HG02763 (cell line): ENCODE results near the gene ACO2.

Experiments used
- ATAC-seq: cut with Tn5 transposase; IDR thresholded peaks from one replicate; pipeline ENCODE4 v1.9.1; 2021; ENCODE audit warnings: mild to moderate bottlenecking, moderate library complexity; ENCODE audit not compliant: unreplicated experiment

ACO2 gene

DNA sequence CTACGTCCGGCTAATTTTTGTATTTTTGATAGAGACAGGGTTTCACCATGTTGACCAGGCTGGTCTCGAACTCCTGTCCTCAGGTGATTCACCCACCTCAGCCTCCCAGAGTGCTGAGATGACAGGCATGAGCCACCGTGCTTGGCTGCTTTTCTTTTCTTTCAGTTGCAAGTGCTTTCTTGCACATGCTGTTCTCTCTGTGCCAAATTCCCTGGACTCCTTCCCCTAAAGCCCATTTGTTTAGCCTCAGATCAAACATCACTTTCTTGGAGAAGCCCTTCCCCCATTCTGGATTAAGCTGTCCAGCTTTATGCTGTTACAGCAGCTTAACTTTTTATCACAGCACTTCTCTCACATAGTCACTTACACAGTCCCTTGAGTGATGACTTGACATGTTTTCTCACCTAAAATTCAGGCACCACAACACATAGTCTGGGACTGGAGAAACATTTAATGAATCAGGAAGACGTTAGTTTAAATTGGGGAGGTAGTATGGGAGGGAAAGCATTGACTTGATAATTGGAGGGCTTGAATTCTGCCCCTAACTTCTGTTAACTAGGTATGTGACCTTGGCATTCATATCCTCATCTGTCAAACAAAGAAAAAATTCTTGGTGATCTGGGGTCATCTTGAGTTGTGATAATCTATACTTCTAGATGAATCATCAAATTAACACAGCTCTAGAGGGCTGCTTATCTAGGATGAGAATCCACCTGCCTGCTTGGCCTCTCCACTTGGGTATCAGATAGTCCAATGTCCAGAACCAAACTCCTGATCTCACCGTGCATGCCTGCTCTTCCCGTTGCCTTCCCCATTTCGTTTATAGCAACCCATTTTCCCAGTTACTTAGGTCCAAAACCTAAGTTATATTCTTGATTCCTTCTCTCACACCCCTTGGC lies 18.4 kb downstream of the ACO2 start:
- ATAC-seq, result no peak

DNA sequence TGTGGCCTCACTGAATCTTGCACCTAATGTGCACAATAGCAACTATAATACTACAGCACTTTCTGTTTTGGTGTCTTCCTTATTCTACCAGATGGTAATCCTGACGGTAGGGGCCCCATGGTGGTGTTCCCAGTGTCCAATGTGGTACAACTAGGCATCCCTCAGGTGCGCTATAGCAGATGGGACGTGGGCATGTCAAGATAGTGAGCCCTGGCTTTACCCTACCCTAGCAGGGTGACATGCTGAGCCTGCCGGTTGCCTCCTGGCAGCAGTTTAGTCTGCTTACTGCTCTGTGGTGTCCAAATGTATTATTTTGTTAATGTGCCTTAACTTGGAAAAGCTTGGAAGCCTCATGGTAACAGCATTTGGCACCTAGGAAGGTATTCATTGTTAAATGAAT lies 19.2 kb downstream of the ACO2 start:
- ATAC-seq, result no peak

DNA sequence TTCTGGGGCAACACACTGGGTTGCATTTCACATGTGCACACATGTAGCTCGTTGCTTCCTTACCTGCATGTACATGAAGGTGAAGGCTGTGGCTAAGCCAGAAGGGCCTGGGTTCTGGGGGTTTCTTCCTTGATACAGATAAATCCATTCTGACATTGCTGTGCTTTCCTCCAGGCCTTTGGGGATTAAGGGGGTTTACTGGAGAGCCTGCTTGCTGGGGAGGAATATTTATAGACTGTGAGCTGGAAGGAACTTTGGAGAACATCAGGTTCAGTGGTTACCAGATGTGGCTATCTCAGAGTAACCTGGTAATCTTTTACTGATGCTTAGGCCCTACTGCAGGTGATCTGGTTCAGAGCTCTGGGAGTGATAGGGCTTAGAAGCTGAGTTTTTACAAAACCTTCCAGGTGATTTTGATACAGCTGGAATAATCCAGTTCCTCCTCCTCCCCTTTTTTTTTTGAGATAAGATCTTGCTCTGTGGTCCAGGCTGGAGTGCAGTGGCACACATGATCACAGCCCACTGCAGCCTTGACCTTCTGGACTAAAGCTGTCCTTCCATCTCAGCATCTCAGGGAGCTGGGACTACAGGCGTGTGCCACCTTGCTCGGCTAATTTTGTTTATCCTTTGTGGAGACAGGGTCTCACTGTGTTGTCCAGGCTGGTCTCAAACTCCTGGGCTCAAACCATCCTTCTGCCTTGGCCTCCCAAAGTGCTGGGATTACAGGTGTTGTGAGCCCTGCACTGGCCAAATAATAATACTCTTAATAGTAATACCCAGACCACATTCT lies 19.9 kb downstream of the ACO2 start:
- ATAC-seq, result no peak

DNA sequence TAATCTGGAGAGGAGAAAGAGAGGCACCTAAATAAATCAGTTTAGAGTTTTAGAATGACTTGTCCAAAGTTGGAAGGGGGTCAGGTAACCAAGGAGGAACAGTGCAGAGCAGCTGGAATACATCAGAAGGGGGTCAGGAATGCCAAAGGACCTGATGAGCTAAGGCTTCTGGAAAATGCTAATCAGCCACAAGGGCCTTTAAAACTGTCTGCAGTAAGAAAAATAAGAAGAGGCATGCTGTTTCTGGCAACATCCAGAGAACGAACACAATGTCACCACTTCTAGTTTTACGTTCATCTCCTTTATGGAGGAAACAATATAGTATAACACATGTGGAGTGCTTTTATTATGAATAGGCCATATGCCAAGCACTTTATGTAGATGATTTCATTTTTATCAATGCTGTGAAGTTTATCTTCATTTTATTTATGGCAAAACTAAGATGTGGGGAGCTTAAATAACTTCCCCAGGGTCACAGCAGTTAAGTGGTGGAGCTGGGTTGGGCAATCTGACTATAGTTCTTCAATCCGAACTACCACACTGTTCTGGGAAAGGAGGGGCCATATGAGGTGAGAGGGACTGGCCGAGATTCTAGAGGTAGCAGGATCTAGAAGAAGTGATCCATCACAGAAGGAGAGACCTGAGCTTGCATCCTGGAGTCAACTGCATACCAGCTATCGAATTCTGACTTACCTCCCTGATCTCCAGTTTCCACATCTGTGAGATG lies 22.6 kb downstream of the ACO2 start:
- ATAC-seq, result no peak

DNA sequence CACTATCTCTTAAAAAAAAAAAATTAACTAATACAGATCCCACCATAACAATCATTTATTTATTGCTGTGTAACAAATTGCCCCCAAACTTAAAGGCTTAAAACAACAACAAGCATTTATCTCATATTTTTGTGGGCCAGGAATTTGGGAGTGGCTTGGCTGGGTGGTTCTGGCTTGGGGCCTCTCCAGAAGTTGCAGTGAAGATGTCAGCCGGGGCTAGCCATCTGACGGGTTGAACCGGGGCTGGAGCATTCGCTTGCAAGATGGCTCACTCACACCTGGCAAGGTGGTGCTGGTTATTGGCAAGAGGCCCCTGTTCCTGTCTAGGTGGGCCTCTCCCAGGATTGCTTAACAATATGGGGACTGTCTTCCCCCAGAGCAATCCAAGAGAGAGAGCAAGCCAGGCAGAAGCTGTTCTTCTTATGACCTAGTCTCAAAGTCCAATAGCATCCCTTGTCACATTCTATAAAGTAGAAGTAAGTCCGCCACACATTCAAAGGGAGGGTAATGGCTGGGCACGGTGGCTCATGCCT lies 29.5 kb downstream of the ACO2 start:
- ATAC-seq, result no peak

DNA sequence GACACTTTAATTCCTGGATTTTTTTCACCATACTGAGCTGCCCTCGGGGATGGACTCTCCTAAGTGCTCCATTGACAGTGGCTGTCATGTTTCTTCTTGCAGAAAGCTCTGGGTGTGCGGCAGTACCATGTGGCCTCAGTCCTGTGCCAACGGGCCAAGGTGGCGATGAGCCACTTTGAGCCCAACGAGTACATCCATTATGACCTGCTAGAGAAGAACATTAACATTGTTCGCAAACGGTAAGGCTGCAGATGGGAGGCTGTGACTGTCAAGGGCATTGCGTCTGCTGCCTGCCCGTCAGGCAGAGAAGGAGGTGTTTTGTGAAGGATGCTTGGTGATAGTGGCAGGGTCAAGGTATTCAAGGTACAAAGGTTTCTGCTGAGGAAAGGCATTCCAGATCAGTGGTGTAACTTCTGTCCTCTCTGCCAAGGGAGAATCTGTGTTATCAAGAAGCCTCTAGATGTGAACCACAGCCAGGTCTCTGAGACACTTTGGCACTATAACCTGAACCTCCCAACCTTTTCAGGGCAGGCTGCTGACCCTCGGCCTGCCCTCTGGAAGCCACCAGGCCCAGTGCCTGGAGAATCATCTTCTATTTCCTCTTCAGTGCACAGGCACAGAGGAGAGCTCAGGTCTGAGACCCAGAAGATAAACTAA lies 30.8 kb downstream of the ACO2 start:
- no peak for ATAC-seq

DNA sequence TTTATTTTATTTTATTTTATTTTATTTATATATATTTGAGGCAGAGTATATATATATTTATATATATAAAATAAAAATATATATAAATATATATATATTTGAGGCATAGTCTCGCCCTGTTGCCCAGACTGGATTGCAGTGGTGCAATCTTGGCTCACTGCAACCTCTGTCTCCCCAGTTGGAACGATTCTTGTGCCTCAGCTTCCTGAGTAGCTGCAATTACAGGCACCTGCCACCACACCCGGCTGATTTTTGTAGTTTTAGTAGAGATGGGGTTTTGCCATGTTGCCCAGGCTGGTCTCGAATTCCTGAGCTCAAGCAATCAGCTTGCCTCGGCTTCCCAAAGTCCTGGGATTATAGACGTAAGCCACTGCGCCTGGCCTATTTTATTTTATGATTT lies 31.4 kb downstream of the ACO2 start:
- ATAC-seq, result no peak

DNA sequence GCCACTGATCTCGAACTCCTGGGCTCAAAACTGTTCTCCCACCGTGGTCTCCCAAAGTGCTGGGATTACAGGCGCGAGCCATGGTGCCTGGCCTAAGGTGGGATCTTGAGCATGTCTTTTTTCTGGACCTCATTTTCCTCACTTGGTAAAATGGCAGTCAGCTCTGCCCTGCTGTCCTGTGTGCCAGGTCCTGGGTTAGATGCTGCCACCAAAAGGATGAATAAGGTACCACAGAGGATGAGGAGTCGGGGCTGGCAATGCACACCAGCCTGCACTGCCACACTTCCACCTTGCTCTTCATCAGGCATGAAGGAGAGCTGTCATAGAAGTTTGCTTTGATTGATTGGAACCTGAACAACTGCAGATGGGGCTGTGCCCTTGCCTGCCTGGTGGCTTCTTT lies 32.3 kb downstream of the ACO2 start:
- no peak for ATAC-seq

DNA sequence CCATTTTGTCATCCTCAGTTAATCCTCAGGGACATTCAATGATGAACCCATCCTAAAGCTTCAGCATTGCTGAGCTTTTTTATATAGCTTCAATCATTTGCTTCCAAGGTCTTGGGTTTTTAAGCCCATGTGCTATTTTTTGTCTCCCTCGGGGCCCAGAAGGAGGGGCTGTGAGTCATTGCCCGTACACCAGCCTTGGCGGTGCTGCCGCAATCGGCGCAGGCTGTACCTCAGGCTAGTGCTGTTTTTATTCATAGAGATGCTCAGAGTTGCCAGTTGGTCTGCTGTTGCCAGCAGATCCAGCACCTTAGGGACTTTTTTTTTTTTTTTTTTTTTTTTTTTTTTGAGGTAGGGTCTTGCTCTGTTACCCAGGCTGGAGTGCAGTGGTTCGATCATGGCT lies 35.5 kb downstream of the ACO2 start:
- ATAC-seq, result no peak

DNA sequence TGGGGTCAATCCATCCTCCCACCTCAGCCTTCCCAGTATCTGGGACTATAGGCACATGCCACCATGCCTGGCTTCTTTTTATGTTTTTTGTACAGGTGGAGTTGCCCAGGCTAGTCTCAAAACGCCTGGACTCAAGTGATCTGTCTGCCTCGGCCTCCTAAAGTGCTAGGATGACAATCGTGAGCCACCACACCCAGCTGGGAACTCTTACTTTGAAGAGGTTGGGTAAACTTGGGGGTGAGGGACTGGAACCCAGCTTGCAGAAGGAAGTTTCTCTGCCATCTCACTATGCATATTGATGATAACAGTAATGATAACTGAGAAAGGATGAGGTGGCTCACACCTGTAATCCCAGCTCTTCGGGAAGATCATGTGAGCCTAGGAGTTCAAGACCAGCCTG lies 35.9 kb downstream of the ACO2 start:
- ATAC-seq, result no peak

DNA sequence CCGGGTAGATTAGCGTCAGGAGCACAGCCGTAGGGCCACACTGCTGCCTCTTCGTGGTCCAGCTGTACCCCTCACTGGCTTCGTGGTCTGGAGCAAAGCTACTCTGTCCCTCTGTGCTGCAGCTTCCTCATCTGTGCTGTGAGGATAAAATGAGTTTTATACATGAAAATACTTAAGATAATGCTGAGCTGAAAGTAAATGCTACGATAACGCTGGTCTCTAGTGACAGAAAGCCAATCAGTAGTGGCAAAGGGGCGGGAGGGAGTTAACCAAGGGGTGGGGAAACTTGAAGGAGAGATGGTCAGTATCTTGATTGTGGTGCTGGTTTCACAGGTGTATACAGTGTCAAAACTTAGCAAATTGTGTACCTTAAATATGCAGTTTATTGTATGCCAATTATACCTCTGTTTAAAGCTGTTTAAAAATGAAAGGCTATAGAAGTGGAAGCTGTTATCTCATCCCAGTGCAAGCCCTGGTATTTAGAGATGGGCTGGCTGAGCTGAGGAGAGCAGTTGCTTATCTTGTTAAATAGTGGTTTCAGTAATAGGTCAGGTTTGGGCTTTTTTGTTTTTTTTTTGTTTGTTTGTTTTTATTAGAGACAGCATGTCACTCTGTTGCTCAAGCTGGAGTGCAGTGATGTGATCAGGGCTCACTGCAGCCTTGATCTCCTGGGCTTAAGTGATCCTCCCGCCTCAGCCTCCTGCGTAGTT lies 36.7 kb downstream of the ACO2 start:
- ATAC-seq, result no peak

DNA sequence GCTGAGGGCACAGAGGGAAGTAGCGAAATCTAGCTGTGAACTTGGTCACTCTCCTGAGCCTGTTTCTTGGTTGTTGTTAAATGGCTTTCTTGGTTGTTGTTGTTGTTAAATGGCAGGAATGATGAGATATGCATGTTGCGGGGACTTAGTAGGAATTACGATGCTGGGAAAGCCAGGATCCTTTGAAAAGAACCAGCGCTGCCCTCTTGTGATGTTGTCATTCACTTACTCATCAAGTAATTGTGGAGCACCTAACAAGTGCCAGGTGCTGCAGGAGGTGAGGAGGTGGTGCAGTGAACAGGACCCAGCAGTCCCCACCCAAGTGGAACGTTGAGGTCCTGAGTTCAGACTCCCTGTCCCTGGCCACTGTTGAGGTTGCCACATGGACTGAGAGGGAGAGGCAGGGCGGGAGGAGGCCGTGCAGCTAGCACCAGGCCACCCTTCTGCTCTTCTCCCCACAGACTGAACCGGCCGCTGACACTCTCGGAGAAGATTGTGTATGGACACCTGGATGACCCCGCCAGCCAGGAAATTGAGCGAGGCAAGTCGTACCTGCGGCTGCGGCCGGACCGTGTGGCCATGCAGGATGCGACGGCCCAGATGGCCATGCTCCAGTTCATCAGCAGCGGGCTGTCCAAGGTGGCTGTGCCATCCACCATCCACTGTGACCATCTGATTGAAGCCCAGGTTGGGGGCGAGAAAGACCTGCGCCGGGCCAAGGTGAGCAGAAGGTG lies 38.6 kb downstream of the ACO2 start:
- no peak for ATAC-seq

DNA sequence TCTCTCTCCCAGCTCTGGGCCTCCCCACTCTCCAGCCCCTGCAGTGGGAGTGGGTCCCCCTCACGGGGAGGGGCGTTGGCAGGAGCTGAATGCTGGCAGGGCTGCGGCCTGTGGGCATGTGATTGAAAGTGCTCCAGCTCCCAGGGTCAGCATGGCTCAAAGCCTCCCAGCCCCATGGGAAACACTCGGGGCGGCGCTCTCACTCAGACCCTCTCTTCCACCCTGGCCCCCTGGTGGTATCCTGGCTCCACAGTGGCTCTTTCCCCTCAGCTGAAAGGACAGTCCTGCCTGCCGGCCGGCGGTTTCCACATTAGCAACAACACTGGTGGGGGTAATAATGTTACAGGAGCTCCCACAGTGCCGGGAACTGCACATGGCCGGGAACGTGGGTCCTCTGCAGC lies 39.9 kb downstream of the ACO2 start:
- no peak for ATAC-seq

DNA sequence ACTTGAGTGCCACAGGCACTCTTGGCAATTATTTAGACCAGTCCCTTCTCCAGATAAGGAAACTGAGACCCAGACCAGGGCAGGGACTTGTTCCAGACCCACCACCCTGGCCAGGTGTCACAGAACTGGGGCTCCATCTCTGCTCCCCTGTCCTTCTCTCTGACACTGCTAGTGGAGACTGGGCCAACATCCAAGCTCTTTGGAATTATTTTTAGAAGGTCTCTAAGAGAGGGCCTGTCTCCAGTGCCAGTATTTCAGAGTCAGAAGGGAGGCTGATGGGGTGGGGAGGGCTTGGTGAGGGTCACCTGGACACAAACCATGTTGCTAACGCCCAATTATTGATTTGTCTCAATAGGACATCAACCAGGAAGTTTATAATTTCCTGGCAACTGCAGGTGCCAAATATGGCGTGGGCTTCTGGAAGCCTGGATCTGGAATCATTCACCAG lies 42.6 kb downstream of the ACO2 start:
- no peak for ATAC-seq

DNA sequence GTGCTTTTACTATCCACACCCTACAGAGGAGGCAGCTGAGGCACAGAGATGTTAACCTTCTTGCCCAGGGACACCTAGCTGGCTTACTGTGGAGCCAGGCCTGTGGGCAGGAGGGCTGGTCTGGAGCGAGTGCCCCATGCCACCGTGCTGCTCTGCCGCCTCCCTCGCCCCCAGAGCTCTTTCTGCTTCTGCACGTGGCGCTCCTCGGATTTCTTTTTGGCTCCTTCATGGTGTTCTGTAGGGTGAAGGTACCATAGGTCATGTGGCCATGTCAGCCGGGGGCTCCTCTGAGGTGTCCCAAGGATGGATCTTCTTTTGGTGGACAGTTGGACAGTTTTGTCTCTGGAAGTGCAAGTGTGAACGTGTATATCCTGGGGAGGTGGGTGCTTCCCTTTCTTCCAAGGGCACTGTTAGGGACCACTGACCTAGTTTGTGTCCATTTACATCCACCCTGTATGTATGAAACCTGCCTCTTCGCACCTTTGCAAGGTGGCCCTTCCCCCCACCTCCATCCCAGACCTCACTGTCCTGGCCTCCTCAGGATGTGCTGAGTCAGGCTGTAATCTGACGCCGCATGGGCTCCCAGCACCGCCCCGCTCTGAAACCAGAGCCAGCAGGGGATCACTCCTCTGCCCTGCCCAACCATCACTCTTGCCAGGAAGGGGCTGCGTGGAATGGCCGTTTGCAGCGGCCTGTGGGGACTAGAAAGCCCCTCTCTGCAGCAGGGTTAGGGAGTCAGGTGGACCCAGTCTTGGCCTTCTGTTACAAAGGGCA lies 43.7 kb downstream of the ACO2 start:
- ATAC-seq, result no peak

DNA sequence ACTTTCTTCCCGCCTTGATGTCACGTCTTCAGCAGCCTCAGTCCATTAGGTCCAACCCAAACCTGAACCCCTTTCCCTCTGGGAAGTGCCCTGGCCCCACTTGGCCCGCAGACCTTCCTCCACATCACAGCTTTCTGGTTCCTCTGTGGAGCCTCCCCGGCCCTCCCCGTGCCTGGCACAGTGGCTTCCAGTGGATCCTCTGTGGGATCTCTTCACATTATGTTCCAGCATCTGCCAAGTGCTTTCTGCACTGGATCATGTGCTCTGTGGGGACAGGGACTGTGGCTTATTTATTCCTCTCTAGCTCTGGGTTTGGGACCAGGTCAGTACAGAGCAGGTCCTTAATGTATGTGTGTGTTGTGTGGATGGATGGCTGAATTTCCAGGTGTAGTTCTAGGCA lies 44.5 kb downstream of the ACO2 start:
- no peak for ATAC-seq

DNA sequence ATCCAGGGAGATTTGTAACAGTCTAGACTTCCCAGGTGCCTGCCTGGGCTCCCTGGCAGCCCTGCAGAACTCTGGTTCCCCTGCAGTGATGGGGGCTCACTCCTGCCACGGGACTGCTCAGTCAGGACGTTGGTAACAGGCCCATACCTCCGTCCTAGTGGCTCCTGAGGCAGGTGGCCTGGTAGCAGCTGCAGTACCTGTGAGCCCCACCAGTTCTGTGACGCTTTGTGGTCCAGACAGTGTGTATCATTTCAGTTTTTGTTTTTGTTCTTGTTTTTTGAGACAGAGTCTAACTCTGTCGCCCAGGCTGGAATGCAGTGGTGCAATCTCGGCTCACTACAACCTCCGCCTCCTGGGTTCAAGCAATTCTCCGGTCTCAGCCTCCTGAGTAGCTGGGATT lies 47.5 kb downstream of the ACO2 start:
- ATAC-seq, result no peak

DNA sequence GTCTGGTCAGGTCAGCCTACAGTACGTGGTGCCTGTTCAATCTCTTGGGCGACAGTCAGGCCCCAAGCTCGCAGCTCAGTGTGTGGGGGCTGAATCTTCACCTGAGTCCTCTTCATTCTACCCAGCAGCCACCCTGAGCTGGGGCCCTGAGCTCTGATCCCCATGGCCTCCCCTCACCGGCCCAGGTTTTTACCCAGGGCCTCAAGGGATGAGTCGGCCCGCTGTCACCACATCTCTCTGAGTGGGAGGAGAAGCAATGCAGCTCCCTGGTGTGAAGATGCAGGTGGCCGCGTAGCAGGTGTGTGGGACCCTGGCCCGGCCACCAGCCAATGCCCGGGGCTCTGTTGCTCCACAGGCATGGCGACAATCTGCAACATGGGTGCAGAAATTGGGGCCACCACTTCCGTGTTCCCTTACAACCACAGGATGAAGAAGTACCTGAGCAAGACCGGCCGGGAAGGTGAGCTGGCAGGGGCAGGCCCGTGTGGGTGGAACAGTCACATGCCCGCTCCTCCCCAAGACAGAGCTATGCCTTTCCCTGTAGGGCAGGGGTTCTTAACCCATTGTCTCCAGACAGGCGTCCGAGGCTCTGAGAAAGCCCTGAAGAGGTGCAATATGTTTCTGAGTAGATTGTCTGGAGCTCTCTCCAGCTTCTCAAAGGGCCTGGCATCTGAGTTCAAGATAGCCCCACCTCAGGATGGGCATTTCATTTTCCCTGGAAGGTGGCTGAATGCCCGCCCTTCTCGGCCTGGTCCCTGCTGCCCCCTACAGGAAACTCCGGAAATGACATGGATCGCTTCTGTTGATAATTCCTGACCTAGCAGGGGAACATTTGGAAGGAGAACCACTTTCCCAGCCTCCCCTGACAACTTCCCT lies 48.5 kb downstream of the ACO2 start:
- no peak for ATAC-seq
